ENCODE measurements around the gene SYT8.

Gene SYT8

DNA sequence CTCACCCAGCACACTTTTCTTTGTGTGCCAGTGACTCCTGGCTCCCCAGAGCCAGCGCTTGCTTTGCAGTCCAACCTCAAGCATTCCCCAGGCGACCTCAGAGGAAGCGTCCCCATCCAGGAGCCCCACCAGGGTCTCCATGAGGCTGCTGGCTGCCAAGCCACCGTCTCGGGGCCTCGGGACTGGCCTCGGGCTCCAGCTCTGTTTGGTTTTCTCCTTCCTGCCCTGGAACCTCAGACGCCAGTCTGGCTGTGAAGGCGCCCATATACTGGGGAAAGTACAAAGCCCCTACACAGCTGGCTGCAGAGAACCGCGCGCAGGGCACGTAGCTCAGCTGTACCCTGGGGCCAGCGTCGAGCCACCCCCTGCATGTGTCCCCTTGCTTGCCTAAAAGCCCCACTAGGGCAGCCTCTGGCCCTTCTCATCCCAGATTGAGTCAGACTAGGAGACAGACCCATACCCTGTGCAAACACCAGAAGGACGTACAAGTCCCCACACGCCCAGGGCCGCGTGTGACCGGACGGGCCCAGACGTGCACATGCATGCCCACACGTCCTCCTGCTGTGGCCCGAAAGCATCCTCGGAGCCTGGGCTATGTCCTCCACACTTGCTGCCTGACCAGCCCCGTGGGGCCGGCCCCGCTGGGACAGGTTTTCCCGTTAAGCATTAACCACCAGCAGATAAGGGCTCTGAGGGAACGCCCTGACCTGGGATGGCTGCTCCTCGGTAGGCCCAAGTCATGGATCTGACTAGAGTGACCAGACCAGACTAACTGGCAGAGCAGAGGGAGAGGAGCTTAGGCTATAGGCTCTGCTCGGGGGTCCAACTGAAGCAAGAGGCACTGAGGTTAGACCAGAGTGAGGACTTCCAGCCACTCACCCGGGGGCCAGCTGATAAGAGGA, 4.2 kb upstream of the SYT8 start:
- Histone ChIP-seq H3K4me3 (ENCODE audit: low read length) (no peak overlapping the region), H2AFZ (ENCODE audit: low read depth, low read length) (no peak overlapping the region), H3K36me3 (ENCODE audit: insufficient read depth, low read length) (no peaks in the 10 kb centered on the region), H3K9me3 (ENCODE audit: low read length) (no peaks in the 10 kb centered on the region), H3K4me1 (ENCODE audit: insufficient read depth, low read length) (no peaks in the 10 kb centered on the region), H3K27me3 (ENCODE audit: insufficient read depth, low read length) (peaks cover 52% of the 10 kb centered on the region)

DNA sequence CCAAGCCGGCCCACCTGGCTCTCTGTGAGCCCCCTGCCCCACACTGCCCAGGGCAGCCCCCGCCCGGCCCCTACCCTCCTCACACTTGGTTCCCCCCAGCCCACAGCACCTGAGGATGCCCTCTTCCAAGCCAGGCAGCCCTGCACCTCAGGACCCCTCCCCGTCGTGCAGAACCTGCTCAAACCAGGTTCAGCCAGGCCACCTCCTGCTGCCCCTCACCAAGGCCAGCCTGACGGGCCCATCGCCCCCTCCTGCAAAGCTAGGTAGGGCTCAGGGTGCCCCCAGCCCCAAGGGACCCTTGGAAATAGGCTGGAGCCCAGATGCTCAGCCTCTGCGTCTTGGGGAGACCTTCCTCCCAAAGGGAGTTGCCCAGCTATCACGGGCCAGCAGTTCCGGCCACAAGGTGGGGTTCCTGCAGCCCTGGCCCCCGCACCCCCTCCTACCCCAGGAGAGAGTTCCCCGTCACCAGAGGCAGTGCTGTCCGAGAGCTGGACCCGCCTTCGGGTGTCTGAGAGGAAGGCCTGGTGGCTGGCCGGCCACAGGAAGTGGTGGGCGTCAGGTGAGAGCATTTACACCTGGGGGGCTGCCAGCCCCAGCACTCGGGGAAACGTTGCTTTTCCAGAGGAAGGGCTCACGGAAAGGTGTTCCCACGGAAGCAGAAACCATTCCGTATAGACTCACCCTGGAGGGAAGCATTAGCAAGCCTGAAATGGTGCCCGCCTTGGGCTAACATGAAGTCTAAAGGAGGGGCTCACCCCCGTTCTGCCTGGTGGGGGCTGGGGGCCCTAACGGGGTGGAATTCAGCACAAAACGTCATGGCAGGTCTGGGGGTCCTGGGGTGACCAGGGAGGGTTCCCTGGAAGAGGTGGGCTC, 3.2 kb upstream of the SYT8 start:
- no peaks in the 10 kb centered on the region for H3K9me3 ChIP-seq (ENCODE audit: low read length)
- H3K27me3 ChIP-seq (ENCODE audit: insufficient read depth, low read length): peaks cover 61% of the 10 kb centered on the region
- H3K4me1 ChIP-seq (ENCODE audit: insufficient read depth, low read length): no peaks in the 10 kb centered on the region
- H2AFZ ChIP-seq (ENCODE audit: low read depth, low read length): no peak overlapping the region
- H3K4me3 ChIP-seq (ENCODE audit: low read length): no peak overlapping the region
- H3K36me3 ChIP-seq (ENCODE audit: insufficient read depth, low read length): no peaks in the 10 kb centered on the region

DNA sequence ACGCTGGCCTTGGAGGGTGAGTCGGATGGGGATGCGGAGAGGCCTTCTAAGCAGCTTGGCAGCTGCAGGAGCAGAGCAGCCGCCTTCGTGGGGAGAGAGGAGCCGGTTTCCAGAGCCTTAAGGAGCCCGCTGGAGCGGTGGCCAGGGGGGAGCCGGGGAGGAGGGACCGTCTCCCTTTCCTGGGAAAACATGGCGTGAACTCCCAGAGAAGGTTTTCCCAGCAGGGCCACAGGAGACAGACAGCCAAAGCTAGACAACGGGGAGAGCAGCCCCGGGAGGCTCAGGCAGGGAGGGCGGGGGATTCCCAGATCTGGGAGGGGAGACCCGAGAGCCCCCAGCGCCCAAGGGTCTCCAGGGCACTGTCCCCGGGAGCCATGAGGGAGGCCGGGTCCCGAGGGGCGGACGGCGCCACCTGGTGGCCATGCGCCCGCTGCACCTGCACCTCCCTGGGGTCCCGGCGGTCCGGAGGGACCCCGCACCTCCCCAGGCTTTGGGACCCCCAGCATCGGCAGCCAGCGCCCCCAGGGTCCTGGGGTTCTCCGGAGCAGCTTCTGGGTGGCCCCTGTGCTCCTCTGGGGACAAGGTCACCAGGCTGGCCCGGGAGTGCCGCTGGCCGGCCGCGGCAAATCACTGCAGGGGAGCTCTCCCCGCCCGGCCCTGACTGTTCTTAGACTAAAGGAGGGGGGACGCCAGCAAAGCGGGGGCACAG, 2.4 kb upstream of the SYT8 start:
- Histone ChIP-seq H3K4me3 (ENCODE audit: low read length) (no peak overlapping the region), H2AFZ (ENCODE audit: low read depth, low read length) (no peak overlapping the region), H3K27me3 (ENCODE audit: insufficient read depth, low read length) (peaks cover 57% of the 10 kb centered on the region), H3K9me3 (ENCODE audit: low read length) (no peaks in the 10 kb centered on the region), H3K36me3 (ENCODE audit: insufficient read depth, low read length) (no peaks in the 10 kb centered on the region), H3K4me1 (ENCODE audit: insufficient read depth, low read length) (no peaks in the 10 kb centered on the region)

DNA sequence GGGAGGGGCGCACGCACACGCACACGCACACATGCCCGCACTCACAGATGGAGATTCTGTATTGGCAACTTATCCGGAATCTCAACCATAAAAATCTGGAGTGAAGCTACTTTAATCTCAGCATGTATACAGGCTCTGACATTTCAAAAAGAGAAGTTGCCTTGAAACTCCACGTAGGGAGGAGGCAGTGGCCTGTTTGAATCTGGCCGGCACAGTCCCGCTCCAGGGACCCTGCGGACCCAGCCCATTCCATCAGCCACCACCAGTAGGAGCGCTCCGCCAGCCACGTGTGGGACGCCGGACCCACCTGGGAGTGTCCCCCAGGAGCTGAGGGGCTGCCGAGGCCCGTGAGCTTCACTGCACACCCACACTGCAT, 1.9 kb upstream of the SYT8 start:
- Histone ChIP-seq H2AFZ (ENCODE audit: low read depth, low read length) (no peak overlapping the region), H3K4me3 (ENCODE audit: low read length) (no peak overlapping the region), H3K4me1 (ENCODE audit: insufficient read depth, low read length) (no peaks in the 10 kb centered on the region), H3K9me3 (ENCODE audit: low read length) (no peaks in the 10 kb centered on the region), H3K36me3 (ENCODE audit: insufficient read depth, low read length) (no peaks in the 10 kb centered on the region), H3K27me3 (ENCODE audit: insufficient read depth, low read length) (peaks cover 52% of the 10 kb centered on the region)

DNA sequence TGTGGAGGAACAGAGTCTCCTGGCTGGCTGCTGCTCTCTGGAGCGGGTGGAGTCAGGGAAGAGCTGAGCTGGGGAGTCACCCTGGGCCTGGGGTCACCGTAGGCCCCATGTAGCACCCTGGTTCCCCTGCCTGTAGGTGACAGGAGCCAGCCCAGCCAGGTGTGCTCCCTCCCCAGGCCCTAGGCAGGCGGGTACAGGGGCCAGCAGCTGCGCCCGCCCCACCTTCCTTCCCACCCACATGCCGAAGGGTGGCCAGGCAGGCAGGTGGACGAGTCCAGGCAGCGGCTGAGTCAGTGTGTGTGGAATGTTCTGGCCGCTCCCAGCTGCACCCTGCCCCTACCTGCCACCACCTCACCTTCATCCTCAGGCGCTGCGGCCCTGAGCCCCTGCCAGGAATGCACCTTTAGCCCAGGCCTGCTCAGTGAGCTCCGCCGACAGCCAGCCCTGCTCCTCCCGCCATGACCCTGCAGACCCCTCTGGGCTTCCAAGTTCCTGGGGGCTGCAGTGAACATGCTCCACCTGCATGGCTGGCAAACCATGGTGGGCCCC, 654 bp upstream of the SYT8 start:
- Histone ChIP-seq H3K36me3 (ENCODE audit: insufficient read depth, low read length) (no peaks in the 10 kb centered on the region), H3K4me3 (ENCODE audit: low read length) (no peak overlapping the region), H2AFZ (ENCODE audit: low read depth, low read length) (no peak overlapping the region), H3K9me3 (ENCODE audit: low read length) (no peaks in the 10 kb centered on the region), H3K27me3 (ENCODE audit: insufficient read depth, low read length) (peaks cover 49% of the 10 kb centered on the region), H3K4me1 (ENCODE audit: insufficient read depth, low read length) (no peaks in the 10 kb centered on the region)

DNA sequence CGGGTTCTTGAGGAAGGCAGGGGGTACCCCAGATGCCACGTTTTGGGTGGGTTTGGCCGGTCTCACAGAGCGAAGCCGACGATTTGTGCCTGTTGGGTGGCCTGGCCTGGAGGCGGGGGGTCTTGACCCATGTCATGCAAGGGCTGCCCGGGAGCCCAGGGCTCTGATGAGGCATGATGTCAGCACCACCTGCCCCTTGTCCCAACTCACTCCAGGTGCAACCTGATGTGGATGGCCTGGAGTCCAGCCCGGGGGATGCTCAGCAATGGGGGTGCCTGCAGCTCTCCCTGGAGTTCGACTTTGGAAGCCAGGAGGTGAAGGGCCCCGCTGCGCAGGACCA, 851 bp downstream of the SYT8 start:
- peaks cover 55% of the 10 kb centered on the region for H3K27me3 ChIP-seq (ENCODE audit: insufficient read depth, low read length)

DNA sequence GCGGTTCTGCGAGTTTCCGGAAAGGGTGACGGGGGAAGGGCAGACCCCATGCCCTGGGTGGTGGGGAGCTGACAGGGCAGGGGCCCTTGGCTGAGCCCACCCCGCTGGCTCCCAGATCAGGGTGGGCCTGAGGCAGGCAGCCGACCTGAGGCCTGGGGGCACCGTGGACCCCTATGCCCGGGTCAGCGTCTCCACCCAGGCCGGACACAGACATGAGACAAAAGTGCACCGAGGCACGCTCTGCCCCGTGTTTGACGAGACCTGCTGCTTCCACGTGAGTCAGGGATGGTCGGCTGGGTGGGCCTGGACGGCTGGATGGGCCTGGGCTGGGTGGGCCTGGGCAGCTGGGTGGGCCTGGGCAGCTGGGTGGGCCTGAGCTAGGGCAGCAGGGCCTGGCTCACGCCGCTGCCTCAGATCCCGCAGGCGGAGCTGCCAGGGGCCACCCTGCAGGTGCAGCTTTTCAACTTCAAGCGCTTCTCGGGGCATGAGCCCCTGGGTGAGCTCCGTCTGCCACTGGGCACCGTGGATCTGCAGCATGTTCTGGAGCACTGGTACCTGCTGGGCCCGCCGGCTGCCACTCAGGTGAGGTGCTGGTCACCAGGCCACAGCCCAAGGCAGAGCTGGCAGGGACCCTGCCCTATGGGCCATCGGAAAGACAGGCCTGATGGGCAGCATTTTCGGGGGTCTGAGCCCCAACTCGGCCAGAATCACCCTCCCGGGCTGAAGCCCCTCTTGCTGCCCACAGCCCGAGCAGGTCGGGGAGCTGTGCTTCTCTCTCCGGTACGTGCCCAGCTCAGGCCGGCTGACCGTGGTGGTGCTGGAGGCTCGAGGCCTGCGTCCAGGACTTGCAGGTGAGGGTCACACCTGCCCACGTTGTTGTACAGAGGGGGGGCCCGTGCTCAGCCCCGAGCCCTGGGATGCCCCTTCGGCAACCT, 1.5 kb downstream of the SYT8 start:
- no peak overlapping the region for H3K4me3 ChIP-seq (ENCODE audit: low read length)
- no peaks in the 10 kb centered on the region for H3K9me3 ChIP-seq (ENCODE audit: low read length)
- H3K36me3 ChIP-seq (ENCODE audit: insufficient read depth, low read length): no peaks in the 10 kb centered on the region
- no peaks in the 10 kb centered on the region for H3K4me1 ChIP-seq (ENCODE audit: insufficient read depth, low read length)
- no peak overlapping the region for H2AFZ ChIP-seq (ENCODE audit: low read depth, low read length)
- H3K27me3 ChIP-seq (ENCODE audit: insufficient read depth, low read length): peaks cover 54% of the 10 kb centered on the region

More for the DNA sequence above, 851 bp downstream of the SYT8 start:
- no peak overlapping the region for H2AFZ ChIP-seq (ENCODE audit: low read depth, low read length)
- H3K36me3 ChIP-seq (ENCODE audit: insufficient read depth, low read length): no peaks in the 10 kb centered on the region
- no peak overlapping the region for H3K4me3 ChIP-seq (ENCODE audit: low read length)
- H3K4me1 ChIP-seq (ENCODE audit: insufficient read depth, low read length): no peaks in the 10 kb centered on the region
- H3K9me3 ChIP-seq (ENCODE audit: low read length): no peaks in the 10 kb centered on the region

DNA sequence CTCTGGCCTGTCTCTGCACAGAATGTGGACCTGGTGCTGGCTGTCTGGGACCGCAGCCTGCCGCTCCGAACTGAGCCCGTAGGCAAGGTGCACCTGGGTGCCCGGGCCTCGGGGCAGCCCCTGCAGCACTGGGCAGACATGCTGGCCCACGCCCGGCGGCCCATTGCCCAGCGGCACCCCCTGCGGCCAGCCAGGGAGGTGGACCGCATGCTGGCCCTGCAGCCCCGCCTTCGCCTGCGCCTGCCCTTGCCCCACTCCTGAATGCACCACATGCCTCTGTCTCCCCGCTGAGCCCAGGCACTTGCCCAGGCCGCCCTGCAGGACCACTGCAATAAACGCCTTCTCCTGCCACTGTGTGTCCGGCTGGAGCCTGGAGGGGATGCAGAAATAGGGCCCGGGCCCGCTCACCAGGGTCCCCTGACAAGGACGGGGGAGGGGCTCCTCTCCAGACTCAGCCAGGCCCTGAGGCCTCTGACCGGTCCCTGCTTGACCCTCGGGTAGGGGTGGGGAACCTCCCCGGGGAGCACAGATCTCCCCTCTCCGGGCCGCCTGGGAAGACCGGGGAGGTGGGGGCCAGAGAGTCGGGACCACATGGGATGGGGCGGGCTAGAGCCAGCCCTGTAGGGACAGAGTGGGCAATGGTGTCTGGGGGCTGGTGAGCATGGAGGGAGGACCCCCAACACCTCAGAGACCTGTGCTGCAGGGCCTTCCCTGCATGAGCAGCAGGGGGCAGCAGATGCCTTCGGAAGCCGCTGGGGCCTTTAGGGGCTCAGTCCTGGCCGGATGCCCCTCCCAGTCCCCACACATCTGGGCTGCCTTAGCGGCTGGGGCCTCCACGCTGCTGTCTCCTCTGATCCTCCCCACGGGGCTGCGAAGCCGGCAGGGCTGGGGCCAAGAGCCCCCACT, 2.6 kb downstream of the SYT8 start:
- Histone ChIP-seq H3K27me3 (ENCODE audit: insufficient read depth, low read length) (peaks cover 54% of the 10 kb centered on the region), H3K4me3 (ENCODE audit: low read length) (no peak overlapping the region), H3K9me3 (ENCODE audit: low read length) (no peaks in the 10 kb centered on the region), H3K36me3 (ENCODE audit: insufficient read depth, low read length) (no peaks in the 10 kb centered on the region), H3K4me1 (ENCODE audit: insufficient read depth, low read length) (no peaks in the 10 kb centered on the region), H2AFZ (ENCODE audit: low read depth, low read length) (no peak overlapping the region)

DNA sequence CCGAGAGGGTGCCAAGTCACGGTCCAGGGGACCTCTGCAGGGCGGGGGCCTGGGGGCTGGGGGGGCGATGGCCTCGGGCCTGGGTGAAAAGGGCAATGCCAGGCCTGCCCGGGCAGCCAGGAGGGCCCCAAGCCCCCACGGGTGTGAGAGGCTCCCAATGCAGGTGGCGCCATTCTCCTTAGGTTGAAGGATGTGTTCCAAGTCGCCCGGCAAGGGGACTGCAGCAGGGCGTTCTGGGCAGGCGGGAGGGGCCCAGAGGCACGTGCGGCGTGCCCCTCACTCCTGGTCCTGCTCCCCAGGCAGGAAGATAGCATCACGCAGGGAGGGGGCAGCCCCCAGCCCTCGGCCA, 3.3 kb downstream of the SYT8 start:
- Histone ChIP-seq H3K4me3 (ENCODE audit: low read length) (no peak overlapping the region), H3K9me3 (ENCODE audit: low read length) (no peaks in the 10 kb centered on the region), H3K4me1 (ENCODE audit: insufficient read depth, low read length) (no peaks in the 10 kb centered on the region), H3K36me3 (ENCODE audit: insufficient read depth, low read length) (no peaks in the 10 kb centered on the region), H3K27me3 (ENCODE audit: insufficient read depth, low read length) (peaks cover 55% of the 10 kb centered on the region), H2AFZ (ENCODE audit: low read depth, low read length) (no peak overlapping the region)

DNA sequence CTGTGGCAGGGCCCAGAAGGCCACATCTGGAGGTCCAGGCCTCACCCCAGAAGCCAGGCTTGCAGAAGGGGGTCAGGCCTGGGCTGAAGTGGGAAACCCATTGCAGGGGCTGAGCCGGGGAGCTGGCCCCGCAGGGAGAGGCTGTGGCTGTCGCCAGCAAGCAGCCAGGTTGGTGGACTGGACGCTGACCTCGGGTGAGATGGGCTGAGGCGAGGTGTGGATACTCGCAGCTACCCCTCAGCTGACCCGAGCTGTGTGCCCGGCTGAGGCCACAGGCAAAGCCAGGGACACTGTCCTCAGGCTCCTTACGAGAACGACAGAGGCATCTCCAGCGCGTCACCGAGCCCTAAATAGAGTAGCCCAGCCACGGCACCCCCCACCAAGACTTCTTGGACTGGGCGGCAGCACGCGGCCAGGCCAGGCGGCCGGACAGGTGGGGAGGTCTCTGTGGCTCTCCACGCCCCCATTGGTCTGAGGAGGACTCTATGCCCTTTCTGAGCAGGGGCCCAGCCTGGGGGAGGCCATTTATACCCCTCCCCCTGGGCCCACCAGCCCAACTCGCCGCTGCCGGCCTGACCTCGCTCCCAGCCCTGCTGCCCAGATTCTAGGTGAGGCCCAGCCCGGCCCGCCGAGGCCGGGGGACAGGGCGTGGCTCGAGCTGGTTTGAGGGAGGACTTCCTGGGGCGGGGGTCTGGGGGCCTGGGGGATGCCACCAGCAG, 3.8 kb downstream of the SYT8 start, which contains the start of gene TNNI2:
Gene TNNI2 (plus strand): TSS at position 556 of the 719 bp plus-strand sequence. CDS start 716 bp downstream, outside the sequence.
- H3K9me3 ChIP-seq (ENCODE audit: low read length): no peaks in the 10 kb centered on the region
- no peaks in the 10 kb centered on the region for H3K4me1 ChIP-seq (ENCODE audit: insufficient read depth, low read length)
- H2AFZ ChIP-seq (ENCODE audit: low read depth, low read length): no peak within 1 kb of the TSS
- no peak within 1 kb of the TSS for H3K4me3 ChIP-seq (ENCODE audit: low read length)
- no peaks in the 10 kb centered on the region for H3K36me3 ChIP-seq (ENCODE audit: insufficient read depth, low read length)
- H3K27me3 ChIP-seq (ENCODE audit: insufficient read depth, low read length): peaks cover 53% of the 10 kb centered on the region

All from neuron (in vitro differentiated cells).